Hepatocyte (in vitro differentiated cells): ENCODE measurements around the gene TMEM117.

Experiments
- EZH2 ChIP-seq: fragments of 200-600 bp; sonication (generic); IDR thresholded peaks from 2 replicates; pipeline ENCODE4 v1.6.1; 2016; ENCODE audit warnings: antibody characterized with exemption, mild to moderate bottlenecking, borderline replicate concordance
- TF ChIP-seq, protein P1 (sequence below): fragments of 200-600 bp; sonication (generic); IDR thresholded peaks from 2 replicates; pipeline ENCODE4 v1.5.1; 2016; ENCODE audit warnings: antibody characterized with exemption, mild to moderate bottlenecking; ENCODE audit not compliant: poor library complexity

DNA sequence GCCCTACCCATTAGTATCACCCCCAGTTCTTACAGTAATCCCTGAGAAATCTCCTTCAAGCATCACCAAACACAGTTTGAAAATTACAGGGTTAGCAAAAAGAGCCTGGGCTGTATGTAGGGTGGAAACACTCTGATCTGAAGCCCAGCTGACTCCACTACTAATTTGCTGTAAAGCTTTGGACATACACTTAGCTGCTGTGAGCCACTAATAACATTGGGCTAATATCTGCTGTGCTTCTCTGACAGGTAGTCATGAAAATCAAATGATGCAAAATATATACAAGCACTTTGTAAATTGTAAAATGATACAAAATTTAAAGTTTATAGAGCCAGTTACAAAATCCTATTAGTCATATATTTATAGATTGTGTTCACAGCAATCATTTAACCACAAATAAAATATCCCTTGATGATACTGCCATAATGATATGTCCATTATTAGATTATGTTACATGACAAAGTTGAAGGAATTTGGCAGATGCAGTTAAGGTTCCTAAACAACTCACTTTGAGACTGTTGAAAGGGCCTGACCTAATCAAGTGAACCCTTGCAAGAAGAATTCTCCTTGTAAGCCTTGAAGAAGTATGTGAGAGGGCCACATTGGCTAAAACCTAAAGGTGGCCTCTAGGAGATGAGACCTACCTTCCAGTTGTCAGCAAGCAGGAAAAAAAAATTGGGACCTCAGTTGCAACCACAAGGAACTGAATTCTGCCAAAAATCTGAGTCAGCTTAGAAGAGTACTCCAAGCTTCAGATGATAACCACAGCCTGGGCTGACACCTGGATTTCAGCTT lies 48.8 kb upstream of the TMEM117 start:
- TF ChIP-seq, protein P1, sequence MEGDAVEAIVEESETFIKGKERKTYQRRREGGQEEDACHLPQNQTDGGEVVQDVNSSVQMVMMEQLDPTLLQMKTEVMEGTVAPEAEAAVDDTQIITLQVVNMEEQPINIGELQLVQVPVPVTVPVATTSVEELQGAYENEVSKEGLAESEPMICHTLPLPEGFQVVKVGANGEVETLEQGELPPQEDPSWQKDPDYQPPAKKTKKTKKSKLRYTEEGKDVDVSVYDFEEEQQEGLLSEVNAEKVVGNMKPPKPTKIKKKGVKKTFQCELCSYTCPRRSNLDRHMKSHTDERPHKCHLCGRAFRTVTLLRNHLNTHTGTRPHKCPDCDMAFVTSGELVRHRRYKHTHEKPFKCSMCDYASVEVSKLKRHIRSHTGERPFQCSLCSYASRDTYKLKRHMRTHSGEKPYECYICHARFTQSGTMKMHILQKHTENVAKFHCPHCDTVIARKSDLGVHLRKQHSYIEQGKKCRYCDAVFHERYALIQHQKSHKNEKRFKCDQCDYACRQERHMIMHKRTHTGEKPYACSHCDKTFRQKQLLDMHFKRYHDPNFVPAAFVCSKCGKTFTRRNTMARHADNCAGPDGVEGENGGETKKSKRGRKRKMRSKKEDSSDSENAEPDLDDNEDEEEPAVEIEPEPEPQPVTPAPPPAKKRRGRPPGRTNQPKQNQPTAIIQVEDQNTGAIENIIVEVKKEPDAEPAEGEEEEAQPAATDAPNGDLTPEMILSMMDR: no peak
- no peak for TF ChIP-seq EZH2
